ENCODE measurements around the gene ZBTB2.

GRCh38 chr6:151351731-151352130 lies 39.6 kb downstream of the ZBTB2 start:
- TF ChIP-seq CTCF (IDR thresholded peaks at IDR 0.05): no peak
- TF ChIP-seq POLR2A (IDR thresholded peaks at IDR 0.05): no peak
